Right renal pelvis (tissue), 4 donors: ENCODE data around the gene DENND1A. TPM values are rescaled to one million over a fixed set of nuclear protein-coding genes. Genes with fewer than 3 reads are reported as not detected.
"Not testable (repeated sequence)": the region's sequence is repeated elsewhere in the genome, so short reads cannot be mapped to it uniquely, and the experiment has no call there.

Experiments
- DNase-seq, 4 donors: peaks; one replicate each; pipeline ENCODE4 v3.0.0-alpha.2; 2013; ENCODE audit warnings: low read depth in 4 of 4, low spot score in 3 of 4, missing footprints in 1 of 4
- polyA plus RNA-seq, 4 donors: library from polyadenylated mRNA; unstranded; fragments of 120-200 nt; gene quantifications; one replicate each; pipeline ENCODE4 v1.2.1, GENCODE V29; 2013; ENCODE audit not compliant: insufficient read length in 4 of 4

The DENND1A gene
- 10 to 100 TPM; 21.3 to 24.4 (median 23.3) TPM for polyA plus RNA-seq

- peak; percentile 79 to 87 (median 84) for DNase-seq
Measured at GRCh38 chr9:123929870-123930831, at the start of gene DENND1A. DENND1A (minus strand) TSS chr9:123930126; CDS start chr9:123929905, 221 bp downstream.

GRCh38 chr9:123978981-123979380 is 49.1 kb upstream of the DENND1A start:
- no peak for DNase-seq

- not testable (repeated sequence) for DNase-seq
Measured at GRCh38 chr9:123976579-123976978, 46.7 kb upstream of the DENND1A start.

GRCh38 chr9:123975871-123976270 is 45.9 kb upstream of the DENND1A start:
- no peak for DNase-seq

- no peak for DNase-seq
Measured at GRCh38 chr9:123974471-123974870, 44.5 kb upstream of the DENND1A start.

- DNase-seq: no peak
Measured at GRCh38 chr9:123973590-123974223, 43.8 kb upstream of the DENND1A start.

- no peak for DNase-seq
Measured at GRCh38 chr9:123972618-123973017, 42.7 kb upstream of the DENND1A start.

- no peak for DNase-seq
Measured at GRCh38 chr9:123967323-123967722, 37.4 kb upstream of the DENND1A start.

- DNase-seq: no peak
Measured at GRCh38 chr9:123965801-123966686, 36.1 kb upstream of the DENND1A start.

- no peak for DNase-seq
Measured at GRCh38 chr9:123964761-123965160, 34.8 kb upstream of the DENND1A start.

- no peak for DNase-seq
Measured at GRCh38 chr9:123960965-123961364, 31.0 kb upstream of the DENND1A start.

GRCh38 chr9:123960366-123960765 is 30.4 kb upstream of the DENND1A start:
- DNase-seq: no peak

GRCh38 chr9:123959787-123960186 is 29.9 kb upstream of the DENND1A start:
- no peak for DNase-seq

GRCh38 chr9:123957731-123958130 is 27.8 kb upstream of the DENND1A start:
- no peak for DNase-seq

GRCh38 chr9:123957168-123957721 is 27.3 kb upstream of the DENND1A start:
- DNase-seq: no peak

GRCh38 chr9:123955637-123956036 is 25.7 kb upstream of the DENND1A start:
- DNase-seq: no peak

- no peak for DNase-seq
Measured at GRCh38 chr9:123954518-123955280, 24.8 kb upstream of the DENND1A start.

GRCh38 chr9:123952641-123953495 is 22.9 kb upstream of the DENND1A start:
- DNase-seq: no peak

GRCh38 chr9:123948286-123948685 is 18.4 kb upstream of the DENND1A start:
- DNase-seq: no peak
